NOMO-1 treated with dmso at 0.1 percent for 144 hours (cell line): Measurements from ENCODE around the gene SDF2.
"Not testable (repeated sequence)": the region's sequence is repeated elsewhere in the genome, so short reads cannot be mapped to it uniquely, and the experiment has no call there.

ENCODE experiments used
- DNase-seq: peaks from one replicate; lab custom pipeline; 2025; ENCODE audit not compliant: unreplicated experiment; lab: John Stamatoyannopoulos, UW

The SDF2 gene

GRCh38 chr17:28635506-28635905 is 26.2 kb downstream of the SDF2 start:
- no peak for DNase-seq

- no peak for DNase-seq
Observed at GRCh38 chr17:28634206-28634865, 27.4 kb downstream of the SDF2 start.

- DNase-seq = no peak
Observed at GRCh38 chr17:28626818-28627217, 34.9 kb downstream of the SDF2 start.

DNA sequence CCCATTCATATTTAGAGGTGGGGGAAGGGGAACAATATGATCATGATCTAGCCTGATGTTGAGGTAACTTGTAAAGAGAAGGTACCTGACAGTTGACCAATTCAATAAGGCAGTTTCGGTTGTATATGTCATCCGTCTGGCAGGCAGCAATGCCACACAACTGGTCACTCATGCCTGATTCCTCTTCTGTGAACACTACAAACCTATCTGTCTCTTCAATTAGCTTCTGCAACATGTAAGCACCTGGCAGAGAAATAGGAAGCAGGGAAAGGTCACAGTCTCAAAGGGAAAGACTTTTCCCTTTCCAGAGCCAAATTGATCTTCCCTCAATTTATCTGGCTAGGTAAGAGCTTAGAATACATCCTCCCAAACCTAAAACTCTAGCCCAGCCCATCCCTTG is 37.6 kb downstream of the SDF2 start:
- no peak for DNase-seq

- DNase-seq = no peak
Observed at GRCh38 chr17:28623696-28624095, 38.0 kb downstream of the SDF2 start.

GRCh38 chr17:28622186-28622585 is 39.5 kb downstream of the SDF2 start:
- no peak for DNase-seq

DNA sequence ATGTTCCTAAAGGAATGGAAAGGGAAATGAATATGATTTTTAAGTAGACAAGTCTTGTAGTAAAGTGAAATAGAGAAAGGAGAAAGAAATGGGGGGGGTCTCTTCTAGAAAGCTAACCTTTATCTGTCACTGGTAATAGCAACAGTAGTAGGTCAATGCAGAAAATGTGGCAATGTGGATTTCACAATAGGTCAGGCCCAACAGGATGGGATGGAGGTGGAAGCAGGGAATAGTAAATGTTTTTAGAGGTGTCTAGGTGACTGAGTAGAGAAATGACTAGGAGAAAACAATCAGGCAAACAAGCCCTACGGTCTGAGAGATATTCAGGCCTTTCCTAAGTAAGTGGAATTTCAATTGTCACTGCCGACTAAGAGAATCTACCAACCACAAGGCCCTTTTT is 41.7 kb downstream of the SDF2 start:
- no peak for DNase-seq

DNA sequence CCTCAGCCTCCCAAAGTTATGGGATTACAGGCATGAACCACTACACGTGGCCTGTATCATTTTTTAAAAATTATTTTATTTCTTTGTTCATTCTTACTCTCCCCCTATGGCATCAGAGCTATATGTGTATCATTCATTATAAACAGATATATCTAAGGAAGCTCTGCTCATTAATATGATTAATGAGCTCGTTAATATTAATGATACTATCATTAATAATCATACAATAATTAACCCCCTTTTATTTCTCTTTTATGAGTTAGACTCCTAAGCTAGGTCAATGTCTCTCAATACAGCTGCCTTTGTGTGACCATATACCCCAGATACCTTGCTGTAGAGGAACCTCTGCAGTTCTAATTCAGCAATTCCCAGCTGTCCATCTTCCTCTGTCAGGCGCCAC is 43.2 kb downstream of the SDF2 start:
- no peak for DNase-seq

GRCh38 chr17:28616281-28616680 is 45.4 kb downstream of the SDF2 start:
- DNase-seq = no peak

DNA sequence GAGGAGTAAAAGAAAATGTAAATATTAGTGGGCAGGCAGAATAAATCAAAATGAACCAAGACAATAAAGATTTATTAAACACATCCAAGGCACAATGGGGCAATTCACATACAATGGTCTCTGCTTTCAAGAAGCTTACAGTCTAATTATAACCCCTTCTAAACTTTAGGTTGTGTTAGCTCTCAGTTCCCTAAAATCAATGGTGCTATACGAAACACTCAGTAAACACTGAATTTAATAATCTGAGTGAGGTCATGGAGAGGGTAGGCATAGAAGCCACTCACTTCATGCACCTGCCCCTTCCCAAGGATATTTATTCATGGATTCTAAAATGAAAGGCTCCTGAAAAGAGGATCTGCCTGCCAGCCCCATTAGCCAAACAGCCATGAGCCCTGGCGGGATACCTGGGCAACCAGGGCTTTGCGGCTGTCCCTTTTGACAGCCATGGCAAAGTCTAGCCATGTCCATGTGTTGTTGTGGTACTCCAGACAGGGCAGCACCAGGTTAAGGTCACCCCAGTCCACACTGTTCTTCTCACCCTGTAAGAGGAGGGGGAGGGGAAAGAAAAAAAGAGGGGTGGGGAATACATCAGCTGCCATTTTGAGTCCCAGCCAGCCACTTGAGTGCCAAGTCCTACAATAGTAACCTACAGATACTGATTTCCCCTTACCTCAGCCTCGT is 46.3 kb downstream of the SDF2 start:
- no peak for DNase-seq

- no peak for DNase-seq
Observed at GRCh38 chr17:28613931-28614381, 47.8 kb downstream of the SDF2 start, which contains the start of gene RSKR. Gene RSKR (minus strand): TSS chr17:28614185. CDS start chr17:28614161, 24 bp downstream.

GRCh38 chr17:28612936-28613872 is 48.5 kb downstream of the SDF2 start:
- no peak for DNase-seq

DNA sequence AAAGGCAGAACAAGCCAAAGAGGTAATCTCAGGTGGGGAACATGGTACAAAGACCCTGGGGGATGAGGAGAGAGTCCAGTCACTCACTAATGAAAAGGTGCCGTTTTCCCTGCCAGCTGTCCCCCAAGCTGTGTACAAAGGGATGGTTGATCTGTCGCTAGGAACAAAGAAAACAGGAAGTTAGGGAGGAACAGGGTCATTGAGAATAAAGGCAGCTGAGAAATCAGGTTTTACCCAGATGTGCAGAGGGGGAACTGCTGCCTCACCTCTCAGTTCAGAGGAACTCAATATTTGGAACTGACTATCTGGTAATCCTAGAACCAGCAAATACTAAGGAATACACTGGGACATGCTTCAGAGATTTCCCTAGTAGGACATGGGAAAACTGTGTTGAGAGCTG is 49.2 kb downstream of the SDF2 start:
- DNase-seq = no peak

- DNase-seq = no peak
Observed at GRCh38 chr17:28610376-28610775, 51.3 kb downstream of the SDF2 start.

DNA sequence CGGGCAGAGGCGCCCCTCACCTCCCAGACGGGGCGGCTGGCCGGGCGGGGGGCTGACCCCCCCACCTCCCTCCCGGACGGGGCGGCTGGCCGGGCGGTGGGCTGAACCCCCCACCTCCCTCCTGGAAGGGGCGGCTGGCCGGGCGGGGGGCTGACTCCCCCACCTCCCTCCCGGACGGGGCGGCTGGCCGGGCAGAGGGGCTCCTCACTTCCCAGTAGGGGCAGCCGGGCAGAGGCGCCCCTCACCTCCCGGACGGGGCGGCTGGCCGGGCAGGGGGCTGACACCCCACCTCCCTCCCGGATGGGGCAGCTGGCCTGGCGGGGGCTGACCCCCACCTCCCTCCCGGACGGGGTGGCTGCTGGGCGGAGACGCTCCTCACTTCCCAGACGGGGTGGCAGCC is 57.7 kb downstream of the SDF2 start:
- DNase-seq = not testable (repeated sequence)

- peak; percentile 71 for DNase-seq
Observed at GRCh38 chr17:28599311-28600184, 62.2 kb downstream of the SDF2 start.

- DNase-seq = peak; percentile 86
Observed at GRCh38 chr17:28598799-28599310, 62.9 kb downstream of the SDF2 start, which contains the start of gene SPAG5. Gene SPAG5 (minus strand): TSS chr17:28599025. CDS start chr17:28598946, 79 bp downstream.

DNA sequence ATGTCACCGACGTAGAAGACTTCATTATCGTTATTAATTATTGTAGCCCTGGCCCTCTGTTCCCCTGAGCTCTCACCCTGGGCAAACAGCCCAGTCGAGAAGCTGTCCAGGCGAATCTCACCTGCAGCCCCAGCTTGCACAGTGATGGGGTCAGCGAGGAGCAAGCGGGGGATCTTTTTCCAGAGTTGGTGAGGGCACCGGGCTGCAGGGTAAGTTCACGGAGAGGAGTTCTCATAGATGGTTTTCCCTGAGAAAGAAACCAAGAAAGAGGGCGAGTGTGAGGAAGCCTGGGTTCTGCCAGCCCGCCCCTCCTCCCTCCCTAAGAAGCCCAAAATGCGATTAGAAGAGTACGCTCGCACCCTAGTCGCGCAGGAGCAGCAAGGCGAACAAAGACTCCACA is 63.3 kb downstream of the SDF2 start:
- no peak for DNase-seq
